Fibroblast of lung (primary cell): ENCODE results near the gene SH3BP4. TPM values are rescaled to one million over a fixed set of nuclear protein-coding genes. Genes with fewer than 3 reads are reported as not detected.

ENCODE experiments used
- DNase-seq, 2 donors: peaks; one replicate each; pipeline versions ENCODE4 v3.0.0 to v3.0.0-alpha.2; 2010; ENCODE audit warnings: low read depth in 2 of 2
- H2AFZ ChIP-seq: 2 replicates; pipeline ENCODE4 v1.5.1; 2012; ENCODE audit warnings: low read length, control low read depth, inconsistent platforms
- H3K27ac ChIP-seq: 2 replicates; pipeline ENCODE4 v1.5.1; 2011; ENCODE audit warnings: low read length, control low read depth; ENCODE audit not compliant: insufficient read depth
- H3K27me3 ChIP-seq: 2 replicates; pipeline ENCODE4 v1.5.1; 2011; ENCODE audit warnings: mild to moderate bottlenecking, low read length; ENCODE audit not compliant: control insufficient read depth, insufficient read depth
- H3K36me3 ChIP-seq: 2 replicates; pipeline ENCODE4 v1.5.1; 2011; ENCODE audit warnings: low read length; ENCODE audit not compliant: control insufficient read depth, insufficient read depth
- H3K4me1 ChIP-seq: 2 replicates; pipeline ENCODE4 v1.5.1; 2011; ENCODE audit warnings: low read length; ENCODE audit not compliant: control insufficient read depth, insufficient read depth; ENCODE audit errors: extremely low read depth
- H3K4me2 ChIP-seq: 2 replicates; pipeline ENCODE4 v1.5.1; 2011; ENCODE audit warnings: low read length, control low read depth; ENCODE audit not compliant: insufficient read depth; ENCODE audit errors: extremely low read depth
- H3K4me3 ChIP-seq, 4 experiments: fragments of 200-600 bp in 1 of 4; sonication (generic) in 1 of 4; replicated peaks in 1 of 4; 2 replicates each; pipeline ENCODE4 v1.5.1; 2011 to 2016; ENCODE audit warnings: low read length in 4 of 4, low read depth in 3 of 4, mild to moderate bottlenecking in 3 of 4, control low read depth in 2 of 4, inconsistent platforms in 1 of 4, mixed read lengths in 1 of 4; ENCODE audit not compliant: insufficient read depth in 1 of 4; ENCODE audit errors: control extremely low read depth in 1 of 4
- H3K79me2 ChIP-seq: 2 replicates; pipeline ENCODE4 v1.5.1; 2012; ENCODE audit warnings: mild to moderate bottlenecking, low read length, inconsistent platforms; ENCODE audit not compliant: control insufficient read depth, insufficient read depth
- H3K9ac ChIP-seq: 2 replicates; pipeline ENCODE4 v1.5.1; 2011; ENCODE audit warnings: mild to moderate bottlenecking, low read length, control low read depth; ENCODE audit not compliant: insufficient read depth
- H3K9me3 ChIP-seq: 2 replicates; pipeline ENCODE4 v1.5.1; 2012; ENCODE audit warnings: low read depth, low read length; ENCODE audit not compliant: control insufficient read depth, insufficient read depth
- H4K20me1 ChIP-seq: 2 replicates; pipeline ENCODE4 v1.5.1; 2011; ENCODE audit warnings: low read length; ENCODE audit not compliant: control insufficient read depth, insufficient read depth; ENCODE audit errors: extremely low read depth
- EZH2 ChIP-seq: IDR thresholded peaks from 2 replicates; pipeline ENCODE4 v1.5.1; 2012; ENCODE audit warnings: low read length, control low read depth, mild to moderate bottlenecking; ENCODE audit errors: missing control alignments
- polyA plus RNA-seq, 2 donors: library from polyadenylated mRNA; depleted of rRNA in 1 of 2; stranded (reverse) in 1 of 2; unstranded in 1 of 2; fragments of >200 nt; gene quantifications; 2 replicates each; pipeline ENCODE4 v1.2.1, GENCODE V29; 2011 to 2012; ENCODE audit warnings: missing spikeins in 1 of 2
- total RNA-seq: library from RNA; depleted of rRNA; stranded (reverse); fragments of >200 nt; gene quantifications from 2 replicates; pipeline ENCODE4 v1.2.1, GENCODE V29; 2014
- TF ChIP-seq, protein P1 (sequence below), 2 donors: IDR thresholded peaks in 1 of 2; conservative IDR thresholded peaks in 1 of 2; 1 replicate in 1 of 2; 2 replicates in 1 of 2; pipeline ENCODE4 v1.5.1; 2011 to 2012; ENCODE audit warnings: low read length in 2 of 2, control low read depth in 1 of 2, inconsistent platforms in 1 of 2, low read depth in 1 of 2, mild to moderate bottlenecking in 1 of 2

Gene SH3BP4
- total and polyA plus RNA-seq, 2 donors (not counting 1 experiment from before 2014, with no cell fraction given): 74.8 to 86.6 TPM

DNA sequence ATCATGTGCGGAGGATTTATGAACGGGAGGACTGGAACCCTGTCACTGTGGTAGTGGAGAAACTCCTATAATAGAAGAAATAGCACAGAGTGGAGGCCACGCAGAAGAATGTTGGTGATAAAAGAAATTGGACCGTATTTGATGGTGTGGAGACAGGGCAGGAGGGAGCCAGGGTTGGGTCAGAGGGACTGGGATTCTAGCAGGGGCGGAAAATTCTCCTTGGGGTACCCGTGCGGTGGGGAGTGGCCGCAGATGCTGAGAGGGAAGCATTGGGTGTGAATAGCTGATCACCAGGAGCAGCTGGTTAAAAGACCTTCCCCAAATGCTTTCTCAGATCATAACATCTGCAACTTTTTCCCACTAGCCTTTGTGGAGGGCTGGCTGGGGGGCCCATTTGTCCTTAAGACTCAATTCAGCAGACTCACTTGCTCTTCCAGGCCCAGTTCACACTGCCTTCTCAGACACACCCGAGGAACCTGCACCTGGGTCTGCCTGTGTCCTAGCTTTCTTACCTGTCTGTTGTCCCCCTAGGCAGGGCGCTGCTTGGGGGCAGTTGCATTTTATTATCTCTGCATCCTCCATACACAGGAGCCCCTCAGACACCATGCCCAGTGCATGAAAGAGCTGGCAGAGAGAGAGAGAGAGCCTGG lies 7.1 kb downstream of the SH3BP4 start:
- peaks cover 16% of the 10 kb centered on the region for H3K4me1 ChIP-seq
- no peaks in the 10 kb centered on the region for H3K9me3 ChIP-seq
- H4K20me1 ChIP-seq: peaks cover 2% of the 10 kb centered on the region
- peaks cover 2% of the 10 kb centered on the region for H3K36me3 ChIP-seq
- peaks cover 100% of the 10 kb centered on the region for H3K79me2 ChIP-seq
- no peaks in the 10 kb centered on the region for H3K27me3 ChIP-seq
- no peak overlapping the region for H3K27ac ChIP-seq
- no peak overlapping the region for H3K4me2 ChIP-seq
- no peak overlapping the region for H2AFZ ChIP-seq
- no peak overlapping the region for H3K9ac ChIP-seq
- H3K4me3 ChIP-seq: no peak overlapping the region
- TF ChIP-seq, protein P1, sequence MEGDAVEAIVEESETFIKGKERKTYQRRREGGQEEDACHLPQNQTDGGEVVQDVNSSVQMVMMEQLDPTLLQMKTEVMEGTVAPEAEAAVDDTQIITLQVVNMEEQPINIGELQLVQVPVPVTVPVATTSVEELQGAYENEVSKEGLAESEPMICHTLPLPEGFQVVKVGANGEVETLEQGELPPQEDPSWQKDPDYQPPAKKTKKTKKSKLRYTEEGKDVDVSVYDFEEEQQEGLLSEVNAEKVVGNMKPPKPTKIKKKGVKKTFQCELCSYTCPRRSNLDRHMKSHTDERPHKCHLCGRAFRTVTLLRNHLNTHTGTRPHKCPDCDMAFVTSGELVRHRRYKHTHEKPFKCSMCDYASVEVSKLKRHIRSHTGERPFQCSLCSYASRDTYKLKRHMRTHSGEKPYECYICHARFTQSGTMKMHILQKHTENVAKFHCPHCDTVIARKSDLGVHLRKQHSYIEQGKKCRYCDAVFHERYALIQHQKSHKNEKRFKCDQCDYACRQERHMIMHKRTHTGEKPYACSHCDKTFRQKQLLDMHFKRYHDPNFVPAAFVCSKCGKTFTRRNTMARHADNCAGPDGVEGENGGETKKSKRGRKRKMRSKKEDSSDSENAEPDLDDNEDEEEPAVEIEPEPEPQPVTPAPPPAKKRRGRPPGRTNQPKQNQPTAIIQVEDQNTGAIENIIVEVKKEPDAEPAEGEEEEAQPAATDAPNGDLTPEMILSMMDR (conservative IDR thresholded peaks at IDR 0.05 in 1 of 2, IDR thresholded peaks at IDR 0.05 in 1 of 2; ENCODE audit: low read depth in 1 of 2, low read length in 2 of 2): no peak
- no peak for TF ChIP-seq EZH2
- DNase-seq: no peak

DNA sequence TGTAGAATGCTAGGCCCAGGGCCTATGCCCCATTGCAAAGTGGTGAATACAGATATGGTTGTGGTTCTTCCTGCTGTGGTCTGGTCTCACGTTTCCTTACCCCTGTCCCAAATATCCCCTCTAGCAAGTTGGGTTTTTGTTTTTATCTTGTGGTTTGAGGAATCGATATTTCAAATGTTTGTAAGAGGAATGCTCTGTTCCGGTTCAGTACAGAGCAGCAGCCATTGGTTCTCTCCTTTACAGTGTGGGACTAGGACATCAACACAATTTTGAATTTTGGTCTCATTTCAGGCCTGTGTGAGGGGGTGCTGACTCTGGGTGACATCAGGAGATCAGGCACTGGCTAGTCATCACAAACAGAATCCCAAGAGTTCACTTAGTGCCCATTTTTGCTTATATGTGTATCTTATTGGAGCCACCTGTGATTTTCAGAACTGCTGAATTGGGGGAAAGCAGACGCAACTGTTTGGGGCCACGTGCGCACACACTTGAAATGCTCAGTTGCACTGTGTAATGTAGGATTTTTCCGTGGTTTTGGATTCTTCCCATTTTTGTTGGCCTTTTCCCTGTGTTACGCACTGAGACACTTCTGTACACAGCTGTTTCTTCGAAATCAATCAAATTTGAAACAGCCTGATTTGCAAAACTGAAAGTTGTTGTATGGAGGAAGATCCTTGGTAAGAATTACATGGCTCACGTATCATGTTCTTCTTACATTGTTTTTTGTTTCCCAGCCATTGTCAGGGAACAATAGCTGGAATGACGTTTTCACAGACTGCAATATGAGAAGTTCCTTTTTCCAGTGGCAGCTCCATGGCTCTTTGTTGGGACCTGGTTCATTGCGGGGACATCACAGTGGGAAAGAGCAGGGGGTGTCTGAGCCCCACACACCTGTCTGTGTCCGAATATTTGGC lies 8.6 kb downstream of the SH3BP4 start:
- H3K79me2 ChIP-seq: peaks cover 100% of the 10 kb centered on the region
- H3K36me3 ChIP-seq: peaks cover 2% of the 10 kb centered on the region
- DNase-seq: peak; percentile 66 to 76
- no peak overlapping the region for H3K4me3 ChIP-seq
- peak overlapping the region; percentile 45 for H3K4me2 ChIP-seq
- peaks cover 22% of the 10 kb centered on the region for H3K4me1 ChIP-seq
- H3K27me3 ChIP-seq: no peaks in the 10 kb centered on the region
- peaks cover 2% of the 10 kb centered on the region for H4K20me1 ChIP-seq
- H2AFZ ChIP-seq: no peak overlapping the region
- H3K27ac ChIP-seq: peak overlapping the region; percentile 49
- H3K9me3 ChIP-seq: no peaks in the 10 kb centered on the region
- no peak overlapping the region for H3K9ac ChIP-seq
- TF ChIP-seq EZH2: no peak
- TF ChIP-seq, protein P1 (conservative IDR thresholded peaks at IDR 0.05 in 1 of 2, IDR thresholded peaks at IDR 0.05 in 1 of 2; ENCODE audit: low read depth in 1 of 2, low read length in 2 of 2): no peak

DNA sequence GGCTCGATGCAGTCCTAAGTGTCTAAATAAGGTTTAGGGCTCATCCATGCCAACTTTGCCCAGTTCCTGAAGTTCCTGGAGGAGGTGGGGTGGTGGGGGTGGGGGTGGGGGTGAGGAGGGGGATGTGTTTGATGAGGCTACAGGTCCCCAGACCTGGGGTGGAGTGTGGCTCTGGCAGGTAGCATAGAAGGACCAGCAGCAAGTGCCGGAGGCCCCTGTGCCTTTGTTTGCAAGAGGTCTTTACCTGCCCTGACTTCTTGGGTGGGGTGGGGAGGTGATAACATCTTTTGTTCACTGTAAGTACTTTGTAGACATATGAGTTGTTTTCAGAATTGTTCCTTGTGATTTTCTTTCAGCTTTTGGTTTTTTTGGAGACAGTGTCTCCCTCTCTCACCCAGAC lies 10.0 kb downstream of the SH3BP4 start:
- no peak for DNase-seq
- Histone ChIP-seq H3K79me2 (peaks cover 100% of the 10 kb centered on the region), H3K4me3 (no peak overlapping the region), H3K4me2 (no peak overlapping the region), H3K9me3 (no peaks in the 10 kb centered on the region), H3K9ac (no peak overlapping the region), H2AFZ (no peak overlapping the region), H3K36me3 (peaks cover 3% of the 10 kb centered on the region), H3K27ac (no peak overlapping the region), H4K20me1 (peaks cover 2% of the 10 kb centered on the region), H3K4me1 (peaks cover 17% of the 10 kb centered on the region), H3K27me3 (no peaks in the 10 kb centered on the region)
- TF ChIP-seq, protein P1 (conservative IDR thresholded peaks at IDR 0.05 in 1 of 2, IDR thresholded peaks at IDR 0.05 in 1 of 2; ENCODE audit: low read depth in 1 of 2, low read length in 2 of 2): no peak
- TF ChIP-seq EZH2: no peak
